Measurements from ENCODE around the gene NLRC5.
"Not testable (repeated sequence)": the region's sequence is repeated elsewhere in the genome, so short reads cannot be mapped to it uniquely, and the experiment has no call there.

Gene NLRC5

GRCh38 chr16:57084996-57085395 is 95.6 kb downstream of the NLRC5 start:
- no peak for DNase-seq

DNA sequence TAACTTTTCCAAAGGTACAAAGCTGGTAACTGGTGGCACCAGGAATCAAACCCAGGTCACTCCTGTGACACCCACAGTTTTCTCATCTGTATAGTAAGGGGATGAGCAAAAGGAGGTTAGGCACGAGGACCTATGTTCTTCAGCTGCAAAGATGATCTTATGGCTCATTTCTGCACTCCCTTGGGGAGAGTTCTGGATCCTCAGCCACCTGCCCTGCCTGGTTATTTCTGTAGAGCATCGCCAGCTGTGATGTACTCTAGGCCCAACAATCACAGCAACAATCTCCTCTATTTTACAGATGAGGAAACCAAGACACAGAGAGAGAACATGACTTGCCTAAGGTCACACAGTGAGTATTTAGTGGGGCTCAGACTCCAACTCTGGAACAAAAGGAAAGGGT is 97.6 kb downstream of the NLRC5 start:
- DNase-seq = no peak

DNA sequence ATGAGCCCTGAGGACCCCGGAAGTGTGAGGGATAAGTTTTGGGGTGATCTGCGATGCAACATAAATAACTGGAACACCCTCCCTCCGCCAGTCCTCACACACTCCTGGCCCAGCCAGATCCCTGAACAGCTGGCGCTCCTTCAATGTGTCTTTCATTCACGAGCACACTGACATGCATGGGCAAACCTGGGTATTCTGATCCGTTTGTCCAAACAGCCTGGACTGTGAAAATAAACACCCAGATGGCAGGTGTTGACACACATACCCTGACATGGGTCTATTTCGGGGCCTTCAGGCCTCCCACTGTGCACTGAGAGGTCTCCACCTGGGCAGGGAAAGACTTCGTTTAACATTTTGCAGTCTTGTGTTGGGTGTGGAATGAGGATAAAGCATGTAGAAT is 100.0 kb downstream of the NLRC5 start:
- no peak for DNase-seq

GRCh38 chr16:57091200-57091974 is 102.0 kb downstream of the NLRC5 start:
- no peak for DNase-seq

GRCh38 chr16:57091975-57092785 is 102.8 kb downstream of the NLRC5 start, which contains the start of gene CPNE2:
TSS of gene CPNE2 (plus strand) at chr16:57092583. CDS start at chr16:57110743, 18,160 bp downstream.
- DNase-seq = no peak

GRCh38 chr16:57092786-57093411 is 103.5 kb downstream of the NLRC5 start:
- DNase-seq = no peak

GRCh38 chr16:57093666-57094564 is 104.6 kb downstream of the NLRC5 start:
- no peak for DNase-seq

GRCh38 chr16:57094911-57095310 is 105.6 kb downstream of the NLRC5 start:
- no peak for DNase-seq

- DNase-seq = no peak
These were observed 106.8 kb downstream of the NLRC5 start for GRCh38 chr16:57096192-57096591.

DNA sequence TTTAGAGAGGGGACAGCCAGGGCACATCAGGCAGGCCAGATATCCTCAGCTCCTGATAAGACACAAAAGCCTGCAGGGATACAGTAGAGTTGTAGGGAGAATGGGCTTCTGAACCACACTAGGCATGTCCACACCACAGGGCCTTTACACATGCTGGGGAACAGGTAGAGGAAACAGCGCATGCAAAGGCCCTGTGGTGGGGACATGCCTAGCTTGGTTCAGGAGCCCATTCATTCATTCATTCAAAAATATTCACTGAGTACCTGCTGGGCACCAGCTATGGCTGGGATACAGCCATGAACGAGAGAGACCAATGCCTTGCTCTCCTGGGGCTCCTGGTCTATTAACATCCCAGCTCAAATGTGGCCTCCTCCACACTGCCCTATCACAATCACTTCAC is 107.4 kb downstream of the NLRC5 start:
- DNase-seq = no peak

DNA sequence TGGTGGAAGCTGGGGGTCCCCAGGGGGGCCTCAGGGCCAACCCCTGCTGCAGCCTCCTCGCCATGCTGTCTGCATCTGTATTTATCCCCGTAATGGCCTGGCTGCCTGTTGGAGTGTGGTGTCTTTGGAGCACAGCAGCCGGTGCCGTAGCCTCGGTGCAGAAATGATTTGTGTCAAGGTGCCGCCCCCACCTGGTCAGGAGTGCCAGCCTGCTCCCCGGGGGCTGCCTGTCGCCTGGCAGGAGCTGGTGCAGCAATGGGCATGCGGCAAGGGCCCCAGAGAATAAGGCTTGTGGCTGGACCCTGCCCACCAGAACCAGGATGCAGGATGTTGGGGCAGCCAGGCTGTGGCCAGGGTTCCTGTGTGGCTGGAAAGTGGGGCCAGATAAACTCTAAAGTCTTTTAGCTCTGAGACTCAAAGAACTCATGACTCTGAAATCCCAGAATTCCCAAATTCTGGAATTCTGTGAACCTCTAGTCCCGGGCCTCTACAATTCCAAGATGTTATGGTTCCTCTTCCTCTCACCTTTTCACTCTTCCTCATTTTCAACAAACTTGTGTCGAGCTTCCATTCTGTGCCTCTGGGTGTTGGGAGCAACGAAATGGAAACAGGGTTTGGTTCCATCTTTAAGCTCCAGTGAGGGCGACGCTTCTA is 109.0 kb downstream of the NLRC5 start:
- no peak for DNase-seq

DNA sequence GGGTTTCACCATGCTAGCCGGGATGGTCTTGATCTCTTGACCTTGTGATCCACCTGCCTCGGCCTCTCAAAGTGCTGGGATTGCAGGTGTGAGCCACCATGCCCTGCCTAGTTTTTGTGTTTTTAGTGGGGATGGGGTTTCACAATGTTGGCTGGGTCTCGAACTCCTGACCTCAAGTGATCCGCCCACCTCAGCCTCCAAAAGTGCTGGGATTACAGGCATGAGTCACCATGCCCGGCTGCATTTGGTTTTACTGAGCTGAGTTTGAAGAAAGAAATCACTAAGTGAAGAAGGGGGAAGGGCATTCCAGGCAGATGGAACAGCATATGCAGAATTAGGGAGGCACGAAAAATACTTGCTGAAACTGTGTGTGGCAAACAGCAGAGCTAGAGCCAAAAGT is 110.6 kb downstream of the NLRC5 start:
- DNase-seq = not testable (repeated sequence)

DNA sequence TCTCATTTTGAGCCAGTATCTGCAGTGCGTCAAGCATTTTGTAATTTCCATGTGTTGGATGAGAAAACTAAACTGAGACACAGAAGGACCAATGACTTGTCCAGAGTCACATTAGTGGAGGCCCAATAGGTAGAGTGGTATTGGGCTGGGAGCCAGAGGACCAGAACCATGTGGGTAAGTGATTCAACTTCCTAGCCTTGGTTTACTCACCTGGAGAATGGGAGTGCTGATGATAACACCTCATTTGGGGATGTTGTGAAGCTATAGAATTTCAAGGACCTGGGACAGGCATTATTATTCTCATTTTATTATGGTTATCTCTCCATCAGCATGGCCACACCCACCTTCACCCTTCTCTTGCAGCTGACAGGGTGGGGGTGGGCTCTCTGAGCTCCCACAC is 111.1 kb downstream of the NLRC5 start:
- DNase-seq = no peak

DNA sequence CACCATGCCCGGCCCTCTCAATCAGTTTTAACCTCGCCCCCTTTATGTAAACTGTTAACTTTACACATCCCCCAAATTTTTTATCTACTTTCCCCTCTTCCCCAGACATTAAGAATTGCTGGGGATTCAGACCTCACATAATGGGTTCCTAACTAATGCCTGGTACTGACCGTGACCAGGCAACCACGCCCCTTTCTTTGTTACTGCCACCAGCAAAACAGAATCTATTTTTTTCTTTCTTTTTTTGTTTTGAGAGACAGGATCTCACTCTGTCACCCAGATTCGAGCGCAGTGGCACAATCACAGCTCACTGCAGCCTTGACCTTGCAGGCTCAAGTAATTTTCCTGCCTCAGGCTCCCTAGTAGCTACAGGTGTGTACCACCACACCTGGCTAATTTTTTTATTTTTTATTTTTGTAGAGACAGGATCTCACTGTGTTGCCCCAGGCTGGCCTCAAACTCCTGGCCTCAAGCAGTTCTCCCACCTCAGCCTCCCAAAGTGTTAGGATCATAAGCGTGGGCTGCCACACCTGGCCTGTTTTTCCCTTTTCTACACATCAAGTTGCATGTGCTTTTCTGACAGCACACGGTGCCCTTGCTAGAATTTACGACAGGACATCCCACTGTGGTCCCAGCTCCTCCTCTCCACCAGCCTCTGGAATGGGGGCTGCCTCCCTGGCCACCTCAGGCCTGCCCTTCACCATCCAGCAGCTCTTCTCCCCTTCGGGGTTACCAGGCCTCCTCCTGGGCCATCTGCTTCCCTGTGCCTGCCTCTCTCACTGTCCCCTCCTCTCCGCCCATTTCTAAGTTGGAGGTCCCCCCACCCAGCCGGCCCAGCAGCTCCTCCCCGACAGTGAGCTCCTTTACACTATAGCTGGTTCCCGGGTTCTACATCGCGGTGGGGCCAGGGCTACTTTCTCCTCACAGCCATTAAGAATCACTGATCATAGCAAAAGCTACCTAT is 113.8 kb downstream of the NLRC5 start:
- DNase-seq = no peak

GRCh38 chr16:57104706-57105105 is 115.3 kb downstream of the NLRC5 start:
- no peak for DNase-seq

GRCh38 chr16:57105184-57105583 is 115.8 kb downstream of the NLRC5 start:
- DNase-seq = no peak

GRCh38 chr16:57106767-57107166 is 117.4 kb downstream of the NLRC5 start:
- no peak for DNase-seq

GRCh38 chr16:57107321-57107922 is 118.1 kb downstream of the NLRC5 start:
- no peak for DNase-seq

- DNase-seq = no peak
These were observed 119.1 kb downstream of the NLRC5 start for GRCh38 chr16:57108432-57108831.

Data from cerebellar nuclear complex (tissue), 1 donor.